Fibroblast of lung (primary cell): ENCODE data around the gene ZNF492.

ENCODE experiments used
- CTCF ChIP-seq, 2 donors: IDR thresholded peaks in 1 of 2; conservative IDR thresholded peaks in 1 of 2; 1 replicate in 1 of 2; 2 replicates in 1 of 2; pipeline ENCODE4 v1.5.1; 2011 to 2012; ENCODE audit warnings: low read length in 2 of 2, control low read depth in 1 of 2, inconsistent platforms in 1 of 2, low read depth in 1 of 2, mild to moderate bottlenecking in 1 of 2
- EZH2 ChIP-seq: IDR thresholded peaks from 2 replicates; pipeline ENCODE4 v1.5.1; 2012; ENCODE audit warnings: low read length, control low read depth, mild to moderate bottlenecking; ENCODE audit errors: missing control alignments

- TF ChIP-seq CTCF (conservative IDR thresholded peaks at IDR 0.05 in 1 of 2, IDR thresholded peaks at IDR 0.05 in 1 of 2; ENCODE audit: low read depth in 1 of 2, low read length in 2 of 2) (no peak), EZH2 (no peak)
These were observed 33.2 kb upstream of the ZNF492 start for GRCh38 chr19:22600690-22601648.
